Panc1 (cell line): ENCODE results near the gene IFTAP. TPM values are rescaled to one million over a fixed set of nuclear protein-coding genes. Genes with fewer than 3 reads are reported as not detected.

Experiments used
- ATAC-seq: fragments of 200-7000 bp; cut with Tn5 transposase; 2 replicates; pipeline ENCODE4 v1.9.1; 2020; ENCODE audit warnings: mild to moderate bottlenecking, moderate library complexity
- BruUV-seq: library from RNA; stranded (reverse); fragments of 400-500 nt; replicated peaks from 2 replicates; lab custom pipeline; 2021; lab: Mats Ljungman, UMichigan
- CTCF ChIA-PET: fragments of 300-600 bp; sonication (Branson Sonifier 250); formaldehyde crosslinking; loops from one replicate; lab custom pipeline; 2022; ENCODE audit warnings: antibody characterized with exemption; lab: Charles Lee
- POLR2A ChIA-PET: fragments of 300-600 bp; sonication (Branson Sonifier 250); formaldehyde crosslinking; loops from one replicate; lab custom pipeline; 2022; ENCODE audit warnings: antibody characterized with exemption; lab: Charles Lee
- DNase-seq: peaks from one replicate; pipeline ENCODE4 v3.0.0-alpha.2; 2010; ENCODE audit warnings: low read depth, low spot score
- H3K27ac ChIP-seq: 2 replicates; pipeline ENCODE4 v1.5.1; 2011; ENCODE audit warnings: mild to moderate bottlenecking, low read length, inconsistent platforms
- H3K27me3 ChIP-seq: fragments of 200-500 bp; sonication (Bioruptor generic); 2 replicates; pipeline ENCODE4 v1.6.0; 2014; ENCODE audit warnings: low read length, inconsistent platforms; ENCODE audit not compliant: control insufficient read depth, insufficient read depth
- H3K36me3 ChIP-seq: fragments of 200-500 bp; sonication (Bioruptor generic); 2 replicates; pipeline ENCODE4 v1.5.1; 2014; ENCODE audit warnings: inconsistent platforms, mild to moderate bottlenecking, low read length, moderate library complexity; ENCODE audit not compliant: control insufficient read depth, insufficient read depth
- H3K4me1 ChIP-seq: 2 replicates; pipeline ENCODE4 v1.5.1; 2011; ENCODE audit warnings: inconsistent platforms, mild to moderate bottlenecking, low read length, moderate library complexity; ENCODE audit not compliant: control insufficient read depth, insufficient read depth
- H3K4me3 ChIP-seq, 2 experiments: 2 replicates each; pipeline ENCODE4 v1.5.1; 2011 to 2012; ENCODE audit warnings: low read depth in 2 of 2, low read length in 2 of 2, mild to moderate bottlenecking in 2 of 2, inconsistent platforms in 1 of 2, moderate library complexity in 1 of 2
- H3K9me3 ChIP-seq: fragments of 200-500 bp; sonication (Bioruptor generic); 2 replicates; pipeline ENCODE4 v1.5.1; 2014; ENCODE audit warnings: low read depth, mild to moderate bottlenecking, inconsistent platforms, low read length, moderate library complexity; ENCODE audit not compliant: control insufficient read depth, insufficient read depth
- CTCF ChIP-seq: fragments of 450-650 bp; IDR thresholded peaks from 2 replicates; pipeline ENCODE4 v1.5.1; 2017; ENCODE audit warnings: mild to moderate bottlenecking
- POLR2AphosphoS5 ChIP-seq: IDR thresholded peaks from 2 replicates; pipeline ENCODE4 v1.6.1; 2012; ENCODE audit warnings: mild to moderate bottlenecking, low read depth, low read length, moderate library complexity
- REST ChIP-seq, 2 experiments: IDR thresholded peaks; 2 replicates each; pipeline ENCODE4 v1.6.1; 2011 to 2012; ENCODE audit warnings: low read depth in 2 of 2, control low read depth in 1 of 2, low read length in 1 of 2, mild to moderate bottlenecking in 1 of 2, moderate library complexity in 1 of 2; ENCODE audit not compliant: insufficient read depth in 1 of 2
- SIN3A ChIP-seq: IDR thresholded peaks from 2 replicates; pipeline ENCODE4 v1.6.1; 2012; ENCODE audit warnings: low read depth, mild to moderate bottlenecking, low read length, moderate library complexity, borderline replicate concordance; ENCODE audit not compliant: insufficient read depth
- TCF7L2 ChIP-seq: IDR thresholded peaks from 2 replicates; pipeline ENCODE4 v1.6.1; 2011; ENCODE audit warnings: mild to moderate bottlenecking, low read depth, low read length, inconsistent platforms
- in situ Hi-C: cut with HindIII; loops from 2 replicates; pipeline ENCODE4 v1.10.0; 2016; ENCODE audit warnings: low sequenced_read_pairs, low pct_unique_long_range_greater_than_20kb
- intact Hi-C: fragments of 100-400 bp; cut with micrococcal nuclease; formaldehyde crosslinking; loops from one replicate; pipeline ENCODE4 v1.10.0; 2022; ENCODE audit not compliant: unreplicated experiment
- total RNA-seq: library from RNA; stranded (reverse); gene quantifications from one replicate; pipeline ENCODE4 v1.2.1, GENCODE V29; 2021; ENCODE audit not compliant: unreplicated experiment

IFTAP gene
- total RNA-seq, 1 experiment from 2014 or later: 18.2 TPM

DNA sequence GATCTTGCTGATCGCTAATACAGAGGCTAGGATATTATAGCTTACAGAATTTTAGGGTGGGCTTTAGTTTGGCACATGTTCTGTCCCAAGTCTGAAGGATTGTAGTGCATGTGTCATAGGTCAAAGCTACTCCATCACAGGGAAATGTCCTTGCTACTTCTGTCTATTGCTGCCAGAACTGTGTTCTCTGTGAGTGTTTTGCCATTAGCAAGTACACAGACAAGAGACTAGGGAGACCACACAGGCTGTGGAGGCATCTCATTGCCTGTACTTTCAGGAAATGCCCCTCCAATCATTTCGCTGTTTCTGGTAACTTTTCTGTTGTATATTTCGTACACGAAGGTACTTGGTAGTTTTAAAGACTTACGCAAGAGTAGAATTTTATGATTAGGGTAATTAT lies 29.2 kb downstream of the IFTAP start:
- CTCF ChIA-PET: interaction anchor here (0.5 kb wide), 1 partner anchor 121 kb away, joined by 4 read pairs; no protein-coding TSS in a partner anchor
- Histone ChIP-seq H3K4me1 (peaks cover 3% of the 10 kb centered on the region), H3K27ac (no peak overlapping the region), H3K27me3 (no peaks in the 10 kb centered on the region), H3K9me3 (no peaks in the 10 kb centered on the region), H3K4me3 (no peak overlapping the region), H3K36me3 (no peaks in the 10 kb centered on the region)
- no peak for TF ChIP-seq CTCF
- no peak for TF ChIP-seq SIN3A
- TF ChIP-seq POLR2AphosphoS5: no peak
- no peak for TF ChIP-seq TCF7L2
- no peak for TF ChIP-seq REST (IDR thresholded peaks at IDR 0.05; ENCODE audit: insufficient read depth in 1 of 2, low read depth in 2 of 2, low read length in 1 of 2)
- DNase-seq (no peak), ATAC-seq (no peak)
- in situ Hi-C loops (no loop called here), intact Hi-C loops (loop anchor here (5.0 kb wide), 1 partner anchor 124 kb away; no protein-coding TSS in a partner anchor)
- BruUV-seq: no TSS peak
- POLR2A ChIA-PET: no interaction called here

DNA sequence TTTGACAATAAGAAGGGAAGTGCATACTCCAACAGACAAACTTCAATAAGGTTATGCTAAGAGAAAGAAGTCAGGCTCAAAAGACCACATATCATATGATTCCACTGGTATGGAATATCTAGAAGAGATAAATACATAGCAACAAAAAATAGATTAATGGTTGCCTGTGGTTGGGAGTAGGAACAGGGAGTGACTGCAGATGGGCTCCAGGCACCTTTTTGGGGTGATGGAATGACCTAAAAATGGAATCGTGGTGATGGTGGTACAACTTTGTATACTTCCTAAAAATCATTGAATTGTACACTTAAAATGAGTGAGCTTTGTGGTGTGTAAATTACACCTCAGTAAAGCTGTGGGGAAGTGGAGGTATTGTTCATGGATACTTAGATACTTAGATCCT lies 32.7 kb downstream of the IFTAP start:
- Histone ChIP-seq H3K4me3 (no peak overlapping the region), H3K9me3 (no peaks in the 10 kb centered on the region), H3K27me3 (no peaks in the 10 kb centered on the region), H3K4me1 (peaks cover 6% of the 10 kb centered on the region; the same call in 1 of the 2 replicates), H3K36me3 (no peaks in the 10 kb centered on the region), H3K27ac (no peak overlapping the region)
- POLR2A ChIA-PET: no interaction called here
- in situ Hi-C loops (no loop called here), intact Hi-C loops (no loop called here)
- CTCF ChIA-PET: no interaction called here
- DNase-seq: no peak
- ATAC-seq: no peak
- BruUV-seq: no TSS peak
- TF ChIP-seq CTCF (no peak), SIN3A (no peak), TCF7L2 (no peak), REST (IDR thresholded peaks at IDR 0.05; ENCODE audit: insufficient read depth in 1 of 2, low read depth in 2 of 2, low read length in 1 of 2) (no peak), POLR2AphosphoS5 (no peak)
